HG02678 (cell line): ENCODE data around the gene KLF2.

Experiments
- ATAC-seq: cut with Tn5 transposase; IDR thresholded peaks from one replicate; pipeline ENCODE4 v1.9.1; 2021; ENCODE audit warnings: mild to moderate bottlenecking, moderate library complexity; ENCODE audit not compliant: unreplicated experiment

The KLF2 gene

DNA sequence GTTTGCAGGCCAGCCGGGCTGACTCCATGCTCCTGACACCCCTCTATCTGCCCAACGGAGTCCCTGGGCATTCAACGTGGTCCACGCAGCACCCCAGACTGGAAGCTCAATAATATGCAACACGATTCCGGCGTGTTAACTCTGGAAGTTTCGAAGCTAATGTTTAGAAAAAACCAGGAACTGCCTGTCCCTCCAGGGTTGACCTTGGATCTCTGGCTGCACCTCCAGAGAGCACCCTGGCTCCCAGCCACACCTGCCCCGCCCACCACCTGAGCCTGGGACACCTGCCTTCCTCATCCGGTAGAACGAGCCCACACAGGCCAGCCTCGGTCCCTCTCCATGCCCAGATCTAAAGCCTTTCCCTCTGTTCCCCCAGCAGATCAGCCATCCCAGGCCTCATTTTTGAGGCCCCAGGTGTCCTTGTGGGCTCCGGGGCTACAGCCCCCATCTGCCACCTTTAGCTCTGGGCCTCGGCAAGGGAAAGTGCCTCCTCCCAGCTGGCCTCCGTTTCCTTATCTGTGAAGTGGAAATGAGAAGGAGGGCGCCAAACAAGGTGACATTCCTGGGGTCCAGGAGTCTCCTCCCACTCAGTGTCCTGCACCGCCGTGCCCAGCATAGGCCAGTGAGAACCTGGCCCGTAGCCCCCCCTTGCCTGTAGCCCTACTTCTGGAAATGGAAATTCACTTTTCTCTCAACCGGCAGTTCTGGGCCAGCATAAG lies 38.7 kb downstream of the KLF2 start:
- no peak for ATAC-seq

DNA sequence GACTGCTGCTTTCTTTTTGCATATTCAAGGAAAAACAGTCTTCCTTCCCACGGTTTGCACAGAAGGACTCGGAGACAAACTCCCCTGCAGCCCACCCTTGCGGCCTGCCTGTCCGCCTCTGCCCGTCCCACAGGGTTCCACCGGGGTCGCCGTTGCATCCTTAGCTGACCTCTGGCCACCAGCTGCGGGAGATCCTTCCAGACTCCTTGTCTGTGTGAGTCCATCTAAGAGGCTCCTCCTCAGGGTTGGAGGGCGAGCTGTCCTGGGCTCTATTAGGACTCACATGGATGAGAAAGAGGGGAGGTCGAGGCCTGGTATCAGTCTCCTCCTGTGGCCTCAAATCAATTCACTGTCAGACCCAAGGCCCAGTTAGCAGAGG lies 39.2 kb downstream of the KLF2 start:
- no peak for ATAC-seq

DNA sequence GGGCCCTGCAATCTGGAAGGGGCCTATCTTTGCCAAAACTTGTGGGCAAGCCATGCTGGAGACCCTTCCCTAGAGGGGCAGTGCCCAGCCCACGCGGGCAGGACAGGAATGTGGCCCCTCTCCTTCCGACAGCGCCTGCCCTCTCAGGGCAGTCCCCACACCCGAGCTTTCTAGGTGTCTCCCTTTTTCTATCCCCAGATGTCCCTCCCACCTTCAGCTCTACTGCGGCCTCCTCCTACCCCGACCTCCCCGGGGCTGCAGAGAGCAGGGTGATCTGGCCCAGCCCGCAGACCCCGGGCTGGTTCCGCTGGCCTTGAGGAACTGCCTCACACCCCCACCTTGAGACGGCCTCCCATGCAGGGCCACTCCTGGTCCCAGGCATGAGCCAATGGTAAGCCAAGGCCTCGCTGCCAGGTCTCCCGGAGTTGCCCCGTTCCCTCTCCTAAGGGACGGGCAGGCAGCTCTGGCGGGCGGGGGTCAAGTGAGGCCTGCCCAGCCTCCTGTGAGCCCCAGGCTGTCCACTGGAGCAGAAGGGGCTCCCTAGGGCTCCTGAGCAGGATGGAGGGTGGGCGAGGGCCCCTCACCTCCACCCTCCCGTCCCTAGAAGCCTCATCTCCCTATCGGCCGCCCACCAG lies 39.7 kb downstream of the KLF2 start:
- no peak for ATAC-seq

DNA sequence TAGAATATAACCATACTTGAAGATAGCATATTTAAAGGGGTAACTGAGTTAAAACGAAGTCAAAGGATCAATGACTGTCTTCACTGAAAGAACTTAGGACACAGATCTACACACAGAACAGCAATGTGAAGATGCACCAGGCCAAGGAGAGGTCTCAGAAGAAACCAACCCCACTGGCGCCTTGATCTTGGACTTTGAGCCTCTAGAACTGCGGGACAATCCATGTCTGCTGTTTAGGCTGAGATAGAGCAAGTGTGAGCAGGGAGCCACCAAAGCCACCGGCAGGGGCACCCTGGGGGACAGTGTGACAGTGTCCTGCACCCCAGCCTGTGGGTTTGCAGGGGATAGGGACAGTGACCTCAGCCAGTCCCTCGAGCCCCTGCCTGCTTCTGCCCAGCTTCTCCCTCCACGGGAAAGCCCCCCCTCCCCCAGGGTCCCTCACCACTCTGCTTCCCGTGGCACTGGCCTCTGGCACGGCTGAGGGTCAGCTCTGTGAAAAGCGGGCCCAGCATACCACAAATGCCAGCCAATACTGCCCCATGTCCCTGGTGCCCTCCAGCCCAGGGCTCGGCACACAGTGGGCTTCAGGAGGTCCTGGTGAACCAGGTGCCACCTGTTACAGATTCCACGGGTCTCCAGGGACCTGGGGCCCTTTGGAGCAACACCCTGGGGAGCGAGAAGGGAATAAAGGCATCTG lies 40.8 kb downstream of the KLF2 start:
- no peak for ATAC-seq

DNA sequence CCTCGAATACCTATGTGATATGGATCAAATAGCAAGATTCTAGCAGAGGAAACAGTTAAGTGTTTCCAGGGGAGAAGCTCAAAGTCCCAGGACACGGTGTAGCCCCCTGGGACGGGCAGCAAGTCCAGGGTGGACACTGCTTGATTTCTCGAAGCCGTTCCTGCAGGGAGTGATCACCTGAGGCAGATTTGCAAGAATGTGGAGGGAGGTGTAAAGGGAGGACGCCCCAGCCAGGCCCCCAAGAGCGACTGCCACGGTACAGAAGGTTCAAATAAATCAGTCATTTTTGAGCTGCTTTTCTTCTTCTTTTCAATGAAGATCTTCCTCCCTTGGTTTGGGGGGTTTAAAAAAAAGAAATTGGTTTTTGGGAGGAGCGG lies 41.4 kb downstream of the KLF2 start:
- ATAC-seq, result no peak

DNA sequence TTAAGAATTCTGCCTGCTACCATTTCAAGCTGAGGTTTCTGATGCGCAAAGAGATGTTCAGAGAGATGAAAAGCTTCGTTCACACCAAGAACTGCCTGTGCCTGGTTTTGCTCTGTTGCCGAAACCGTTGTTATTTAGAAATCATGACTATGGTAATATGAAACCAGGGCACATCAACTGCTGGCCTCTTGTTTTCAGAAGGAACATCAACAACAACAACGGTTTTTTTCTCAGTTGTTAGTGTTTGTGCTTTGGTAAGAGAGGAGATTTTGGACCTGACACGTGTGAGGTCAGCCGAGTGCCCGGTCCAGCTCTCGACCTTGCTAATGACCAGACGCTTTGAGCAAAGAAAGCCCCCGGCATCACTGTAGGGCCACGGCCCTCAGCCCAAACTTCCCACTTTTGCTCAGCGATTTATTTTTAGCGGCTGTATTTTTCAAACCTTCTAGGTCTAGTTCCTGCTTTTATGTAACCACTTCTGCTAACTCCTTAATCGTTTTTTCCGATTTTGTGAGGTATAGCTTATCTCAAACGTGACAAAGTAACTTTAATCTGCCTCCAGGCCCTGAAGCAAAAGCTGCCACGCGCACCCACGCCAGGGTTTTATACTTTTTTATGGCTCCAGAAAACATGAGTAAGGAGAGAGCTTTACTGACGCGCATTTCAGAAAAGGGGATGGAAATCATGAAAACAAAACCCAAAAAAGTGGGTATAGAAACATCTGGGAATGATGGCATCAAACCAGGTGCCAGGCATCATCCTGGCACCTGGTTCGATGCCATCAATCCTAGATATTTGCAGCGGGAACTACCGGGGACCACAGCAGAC lies 42.0 kb downstream of the KLF2 start:
- ATAC-seq, result peak; percentile 40

DNA sequence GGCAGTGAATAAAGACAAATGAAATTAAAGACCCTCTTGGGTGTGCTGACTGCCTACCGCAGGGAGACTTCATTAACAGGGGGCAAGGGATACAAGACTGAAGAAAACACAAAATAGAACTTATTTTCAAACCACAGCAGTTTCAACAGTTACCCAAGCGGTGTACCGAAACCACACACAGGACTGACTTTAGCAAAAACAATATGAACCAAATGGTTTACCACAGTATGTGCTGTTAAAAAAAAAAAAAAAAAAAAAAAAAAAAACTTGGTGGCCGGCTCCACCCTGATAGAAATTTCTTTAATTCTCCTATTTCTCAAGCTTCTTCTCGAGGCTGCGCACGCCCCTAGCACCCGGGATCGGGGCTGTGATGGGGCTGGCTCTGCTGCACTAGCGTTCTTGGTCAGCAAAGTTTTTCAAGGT lies 42.6 kb downstream of the KLF2 start:
- ATAC-seq, result peak; percentile 36

DNA sequence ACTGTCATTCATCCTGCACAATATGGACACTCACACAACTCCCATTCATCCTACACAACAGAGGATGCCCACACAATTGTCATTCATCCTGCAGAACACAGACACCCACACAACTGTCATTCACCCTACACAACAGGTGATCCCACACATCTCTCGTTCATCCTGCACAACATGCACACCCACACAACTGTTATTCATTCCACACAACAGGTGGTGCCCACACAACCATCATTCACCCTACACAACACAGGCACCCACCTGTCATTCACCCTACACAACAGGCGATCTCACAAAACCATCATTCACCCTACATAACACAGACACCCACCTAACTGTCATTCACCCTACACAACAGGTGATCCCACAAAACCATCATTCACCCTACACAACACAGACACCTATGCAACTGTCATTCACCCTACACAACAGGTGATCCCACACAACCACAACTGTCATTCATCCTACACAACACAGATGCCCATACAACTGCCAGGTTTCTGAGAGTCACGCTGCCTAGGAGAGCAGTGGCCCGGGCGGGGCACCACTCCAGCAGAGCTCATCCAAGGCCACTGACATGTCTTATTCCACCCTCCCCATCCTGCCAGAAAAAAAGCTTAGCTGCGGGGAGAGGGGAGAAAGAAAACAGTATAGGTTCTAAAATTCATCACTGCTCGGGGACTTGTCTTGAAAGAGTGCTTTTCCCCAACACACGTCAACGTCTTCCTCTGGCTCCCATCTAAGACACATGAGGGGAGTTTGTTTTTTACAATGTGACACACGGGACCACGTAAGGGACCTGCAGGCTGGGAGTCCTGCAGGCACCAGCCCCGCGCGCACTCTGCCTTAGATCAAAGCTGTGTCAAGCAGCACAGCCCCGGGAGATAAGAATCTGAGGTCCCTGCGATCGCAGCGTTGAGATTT lies 44.0 kb downstream of the KLF2 start:
- no peak for ATAC-seq

DNA sequence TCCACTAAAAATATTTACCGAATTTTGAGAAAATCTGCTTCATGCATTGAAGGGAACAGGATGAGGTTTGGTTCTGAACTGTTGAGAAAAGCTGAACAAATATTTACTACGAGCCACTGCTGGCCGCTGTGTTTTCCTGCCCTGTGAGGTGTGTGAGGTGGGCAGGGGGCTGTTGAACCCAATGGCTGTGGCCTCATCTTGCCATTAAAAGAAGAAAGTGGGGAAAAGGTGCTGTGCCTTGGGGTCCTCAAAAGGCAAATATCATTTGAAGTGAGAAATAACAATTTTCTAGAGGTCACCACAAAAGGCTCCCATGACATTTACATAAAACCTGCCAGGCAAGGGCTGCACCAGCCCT lies 44.7 kb downstream of the KLF2 start:
- no peak for ATAC-seq

DNA sequence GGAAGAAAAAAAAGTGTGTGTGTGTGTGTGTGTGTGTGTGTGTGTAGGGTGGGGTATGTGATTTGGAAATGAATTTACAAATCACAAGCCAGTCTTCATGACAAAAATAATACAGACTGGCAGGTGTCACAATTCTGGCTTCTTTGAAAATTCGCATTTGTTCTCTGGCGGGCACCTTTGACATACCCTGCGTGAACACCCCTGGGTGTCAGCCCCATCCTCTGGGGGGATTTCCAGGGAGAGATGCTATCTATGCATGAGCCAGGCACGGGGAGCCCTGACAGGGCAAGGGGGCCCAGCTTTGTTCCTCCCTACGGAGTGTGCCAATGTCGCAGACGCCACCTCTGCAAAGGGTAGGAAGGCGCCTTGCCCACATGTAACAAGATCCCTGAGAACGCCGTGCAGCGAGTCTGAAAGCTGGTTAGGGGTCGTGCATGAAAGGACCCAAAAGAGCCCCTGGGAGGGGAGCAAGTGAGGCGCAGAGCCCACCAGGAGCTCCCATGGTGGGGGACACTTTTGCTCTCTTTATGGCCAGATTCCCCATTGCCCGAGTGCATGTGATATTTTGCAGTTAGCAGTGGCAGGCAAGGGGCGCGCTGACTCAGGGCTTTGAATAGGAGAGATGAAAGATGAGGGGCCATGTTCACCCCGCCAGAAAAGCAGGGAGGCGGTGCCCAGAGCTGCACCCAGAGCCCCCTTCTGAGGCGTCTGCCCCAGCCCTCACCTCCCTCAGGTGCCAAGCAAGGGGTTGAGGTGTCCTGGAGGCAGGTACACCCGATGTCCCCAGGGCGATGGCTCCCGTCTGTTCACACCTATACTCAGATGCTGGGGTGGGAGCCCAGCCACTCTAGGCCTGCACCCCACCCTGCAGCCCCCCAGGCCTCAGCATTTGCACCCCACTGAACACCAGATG lies 45.3 kb downstream of the KLF2 start:
- ATAC-seq, result no peak

DNA sequence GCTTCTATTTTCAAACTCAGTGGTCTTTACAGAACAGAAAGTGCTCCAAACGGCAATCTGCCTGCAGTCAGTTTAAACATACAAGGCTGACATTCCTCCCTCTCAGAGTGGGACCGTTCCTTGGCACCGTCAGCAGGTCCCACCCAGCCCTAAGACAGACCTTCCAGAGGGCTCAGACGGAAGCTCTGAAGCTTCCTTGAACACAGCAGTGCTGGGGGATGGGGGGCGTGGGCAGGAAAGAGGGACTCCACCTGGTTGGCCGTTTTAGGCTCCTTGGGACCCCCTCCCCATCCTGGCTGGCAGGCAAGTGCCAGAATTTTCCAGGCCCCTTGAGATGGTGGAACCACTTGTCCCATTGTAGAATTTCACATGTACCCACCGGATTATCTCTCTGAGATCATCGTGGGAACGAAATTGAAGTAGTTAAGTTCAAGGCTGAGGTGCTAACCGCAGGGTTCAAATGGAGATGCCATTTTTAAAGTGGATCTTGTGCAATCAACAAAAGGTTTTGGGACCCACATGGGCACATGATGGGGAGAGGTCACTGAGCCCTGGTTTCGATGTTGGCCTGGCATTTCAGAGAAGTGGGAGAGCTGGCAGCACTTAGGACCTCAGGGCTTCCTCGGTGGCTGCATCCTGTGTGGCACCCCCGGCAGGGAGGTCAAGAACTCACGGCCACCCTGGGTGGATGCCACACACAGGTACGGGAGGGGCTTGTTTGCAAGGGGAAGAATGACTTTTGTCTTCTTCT lies 46.2 kb downstream of the KLF2 start:
- ATAC-seq, result no peak

DNA sequence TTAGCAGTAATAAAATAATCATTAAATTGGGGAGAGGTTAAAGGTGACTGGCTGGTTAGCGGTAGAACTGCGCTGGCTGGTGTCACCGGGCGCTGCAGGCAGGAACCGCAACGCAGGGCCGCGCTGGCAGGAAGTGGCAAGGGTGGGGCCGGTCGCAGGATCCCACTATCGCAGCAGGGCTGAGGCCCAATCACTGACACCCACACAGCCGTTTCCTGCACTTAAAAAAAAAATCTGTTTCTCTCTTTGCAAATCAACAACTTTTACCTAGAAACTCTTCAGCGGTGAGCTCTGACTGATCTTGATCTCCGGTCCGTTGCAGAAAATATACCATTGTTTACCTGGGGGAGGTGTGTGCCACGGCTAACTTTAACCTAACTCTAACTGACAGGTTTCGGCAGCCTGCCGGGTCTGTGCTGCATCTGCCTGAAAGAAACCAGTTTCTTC lies 46.9 kb downstream of the KLF2 start:
- ATAC-seq, result peak; percentile 72

DNA sequence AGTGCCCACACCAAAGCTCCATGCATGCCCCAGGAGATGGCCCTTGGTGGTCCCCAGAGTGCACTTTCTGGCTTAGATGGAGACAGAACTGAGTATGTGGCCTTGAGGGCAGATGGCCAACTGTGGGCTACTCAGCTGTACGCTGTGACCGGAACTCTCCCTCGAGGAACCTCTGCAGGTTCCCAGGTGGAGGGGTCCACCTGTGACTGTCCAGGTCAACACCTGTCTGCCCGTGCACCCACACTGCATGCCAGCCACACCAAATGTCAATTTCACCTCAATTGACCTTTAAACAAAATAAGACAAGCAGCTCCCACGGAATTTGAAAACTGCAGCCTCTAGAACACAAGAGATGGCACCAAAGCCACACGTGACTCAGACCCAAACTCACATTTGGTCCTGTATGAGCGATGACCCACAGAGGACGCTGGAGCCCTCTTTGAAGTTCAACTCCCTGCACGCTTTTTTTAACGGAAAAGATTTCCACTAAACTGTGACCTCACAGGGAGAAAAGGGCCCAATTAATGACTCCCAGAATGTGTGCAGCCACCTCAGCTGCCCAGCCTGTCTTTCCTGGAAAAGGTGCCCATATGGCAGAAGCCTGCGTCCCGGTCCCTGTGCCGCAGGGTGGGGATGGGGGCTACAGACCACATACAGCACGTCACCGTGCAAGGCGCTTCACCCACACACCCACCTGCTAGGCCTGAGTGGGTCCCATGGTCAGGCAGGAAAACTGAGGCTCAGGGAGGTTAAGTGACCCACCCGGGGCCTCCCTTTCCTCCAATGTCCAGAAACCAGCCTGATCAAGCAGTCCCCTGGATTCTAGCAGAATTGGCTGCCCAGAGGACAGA lies 47.7 kb downstream of the KLF2 start:
- peak; percentile 10 for ATAC-seq

DNA sequence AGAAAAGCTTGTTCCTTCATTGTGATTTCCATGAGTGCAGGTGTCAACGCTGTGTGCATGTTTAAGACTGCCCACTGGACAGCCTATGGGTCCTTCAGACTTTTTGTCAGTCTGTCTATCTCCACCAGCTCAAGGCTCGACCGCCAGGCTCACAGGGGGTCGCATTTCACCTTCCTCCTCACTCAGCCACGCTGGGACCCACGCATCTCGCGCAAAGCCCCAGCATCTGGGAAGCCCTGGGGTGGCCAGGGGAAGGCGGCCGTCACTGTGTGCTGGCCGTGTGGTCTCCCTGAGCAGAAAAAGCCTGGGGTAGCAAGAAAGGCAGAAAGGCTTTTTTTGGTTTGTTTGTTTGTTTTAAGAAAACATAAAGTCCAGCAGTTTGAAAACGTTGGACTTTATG lies 48.5 kb downstream of the KLF2 start:
- no peak for ATAC-seq

DNA sequence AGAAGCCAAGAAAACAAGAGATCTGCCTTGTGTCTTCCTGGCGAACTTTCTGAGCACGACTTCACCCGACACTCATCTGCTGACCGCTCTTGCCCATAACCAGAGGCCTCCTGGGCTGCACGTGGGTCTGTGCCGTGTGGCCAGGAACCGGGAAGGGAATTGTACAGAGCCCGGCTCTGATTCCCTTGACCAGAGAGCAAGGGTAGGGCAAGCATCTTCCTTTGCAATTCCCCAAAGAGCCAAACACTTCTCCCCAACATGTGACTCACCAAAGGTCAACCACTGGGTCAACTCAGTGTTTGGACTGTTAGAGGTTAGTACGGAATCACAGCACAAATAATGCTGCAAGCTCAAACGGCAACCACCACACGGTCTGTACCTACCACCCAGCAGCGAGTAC lies 48.9 kb downstream of the KLF2 start:
- ATAC-seq, result no peak

DNA sequence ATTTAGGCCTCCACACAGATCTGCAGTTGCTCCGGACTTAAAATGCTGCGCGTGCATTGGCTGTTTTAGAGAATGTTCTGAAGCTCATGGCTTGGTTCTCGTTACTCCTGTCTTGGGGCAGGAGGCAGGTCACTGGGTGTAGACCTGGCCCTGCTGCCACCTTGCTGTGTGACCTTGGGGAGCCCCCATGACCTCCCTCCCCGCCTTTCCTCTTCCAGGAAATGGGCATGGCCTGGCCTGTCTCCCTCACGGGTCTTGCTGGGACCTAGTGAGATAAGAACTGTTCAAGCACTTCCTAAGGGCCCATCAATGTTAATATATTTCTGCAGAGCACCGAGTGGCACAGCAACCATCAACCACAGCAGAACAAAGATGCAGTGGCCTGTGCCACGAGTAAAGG lies 49.4 kb downstream of the KLF2 start:
- no peak for ATAC-seq

DNA sequence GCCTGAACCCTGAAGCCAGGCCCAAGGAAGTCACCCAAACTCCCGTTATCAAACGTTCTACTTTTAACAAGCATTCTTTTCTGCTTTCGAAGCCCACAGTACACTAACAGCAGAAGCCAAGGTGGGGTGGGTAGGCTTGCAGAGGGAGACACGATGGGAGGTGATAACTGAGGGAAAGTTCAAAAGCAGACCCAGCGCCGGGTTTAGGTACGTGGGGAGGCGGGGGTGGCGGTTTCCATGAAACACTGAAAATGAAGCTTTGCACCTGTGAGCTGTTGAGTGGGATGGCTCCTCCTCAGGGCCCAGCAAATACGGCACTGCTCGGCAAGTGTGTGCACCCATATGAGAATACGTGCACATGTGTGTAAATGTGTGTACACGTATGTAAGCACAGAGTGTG lies 49.8 kb downstream of the KLF2 start:
- no peak for ATAC-seq
